HEK293 (cell line): ENCODE results near the gene PAX6.

Source experiments
- CTCF ChIA-PET: fragments of 350-600 bp; formaldehyde crosslinking; extraction: SDS; loops from one replicate; lab custom pipeline; 2021; ENCODE audit warnings: antibody characterized with exemption; lab: Yijun Ruan, JAX
- POLR2A ChIA-PET: fragments of 300-600 bp; formaldehyde crosslinking; extraction: SDS; loops from one replicate; lab custom pipeline; 2020; ENCODE audit warnings: antibody characterized with exemption, inconsistent platforms; lab: Yijun Ruan, JAX
- H3K27ac ChIP-seq: fragments of 200-500 bp; sonication (Bioruptor generic); 2 replicates; pipeline ENCODE4 v1.5.1; 2014; ENCODE audit warnings: low read depth, low read length, control low read depth, inconsistent platforms; ENCODE audit errors: extremely low read depth
- H3K36me3 ChIP-seq, 2 experiments: fragments of 200-500 bp in 1 of 2; sonication (Bioruptor generic) in 1 of 2; 1 replicate in 1 of 2; 2 replicates in 1 of 2; pipeline ENCODE4 v1.5.1; 2014 to 2017; ENCODE audit warnings: inconsistent platforms in 2 of 2, low read length in 2 of 2; ENCODE audit not compliant: control insufficient read depth in 2 of 2, insufficient read depth in 1 of 2
- H3K4me1 ChIP-seq: fragments of 200-500 bp; sonication (Bioruptor generic); 2 replicates; pipeline ENCODE4 v1.5.1; 2014; ENCODE audit warnings: mild to moderate bottlenecking, low read length, inconsistent platforms; ENCODE audit not compliant: control insufficient read depth, insufficient read depth
- H3K4me3 ChIP-seq: 2 replicates; pipeline ENCODE4 v1.5.1; 2011; ENCODE audit warnings: low read depth, mild to moderate bottlenecking, control low read depth, low read length, moderate library complexity
- H3K9me3 ChIP-seq: fragments of 200-500 bp; sonication (Bioruptor generic); 2 replicates; pipeline ENCODE4 v1.5.1; 2014; ENCODE audit warnings: low read depth, low read length, inconsistent platforms; ENCODE audit not compliant: control insufficient read depth, insufficient read depth
- EGR2 ChIP-seq: fragments of 450-650 bp; formaldehyde crosslinking; IDR thresholded peaks from 2 replicates; pipeline ENCODE4 v1.5.1; 2016; ENCODE audit warnings: low read depth, missing biosample characterization, missing genetic modification characterization
- KLF7 ChIP-seq: fragments of 450-650 bp; formaldehyde crosslinking; IDR thresholded peaks from 2 replicates; pipeline ENCODE4 v1.5.1; 2016; ENCODE audit warnings: missing biosample characterization, missing genetic modification characterization, borderline replicate concordance
- SP2 ChIP-seq: fragments of 450-650 bp; formaldehyde crosslinking; IDR thresholded peaks from 2 replicates; pipeline ENCODE4 v1.5.1; 2016; ENCODE audit warnings: missing biosample characterization, missing genetic modification characterization
- ZBTB1 ChIP-seq: fragments of 450-650 bp; formaldehyde crosslinking; IDR thresholded peaks from 2 replicates; pipeline ENCODE4 v1.5.1; 2016; ENCODE audit warnings: missing biosample characterization, missing genetic modification characterization
- ZBTB48 ChIP-seq: fragments of 450-650 bp; formaldehyde crosslinking; IDR thresholded peaks from 2 replicates; pipeline ENCODE4 v1.5.1; 2016; ENCODE audit warnings: missing biosample characterization, missing genetic modification characterization
- ZNF112 ChIP-seq: fragments of 450-650 bp; formaldehyde crosslinking; IDR thresholded peaks from 2 replicates; pipeline ENCODE4 v1.5.0; 2017; ENCODE audit warnings: missing biosample characterization, missing genetic modification characterization
- ZNF146 ChIP-seq: fragments of 450-650 bp; formaldehyde crosslinking; IDR thresholded peaks from 2 replicates; pipeline ENCODE4 v1.5.1; 2016; ENCODE audit warnings: missing biosample characterization, missing genetic modification characterization
- ZNF335 ChIP-seq: fragments of 450-650 bp; formaldehyde crosslinking; conservative IDR thresholded peaks from 2 replicates; pipeline ENCODE4 v1.5.1; 2016; ENCODE audit warnings: missing biosample characterization, missing genetic modification characterization
- ZNF596 ChIP-seq: fragments of 450-650 bp; IDR thresholded peaks from 2 replicates; pipeline ENCODE4 v1.5.0; 2018; ENCODE audit warnings: missing biosample characterization, mild to moderate bottlenecking, missing genetic modification characterization, moderate library complexity
- ZNF664 ChIP-seq: fragments of 450-650 bp; formaldehyde crosslinking; IDR thresholded peaks from 2 replicates; pipeline ENCODE4 v1.5.1; 2016; ENCODE audit warnings: missing biosample characterization, missing genetic modification characterization
- ZNF777 ChIP-seq: fragments of 450-650 bp; formaldehyde crosslinking; IDR thresholded peaks from 2 replicates; pipeline ENCODE4 v1.5.1; 2017; ENCODE audit warnings: missing biosample characterization, missing genetic modification characterization, borderline replicate concordance
- ZNF843 ChIP-seq: fragments of 450-650 bp; formaldehyde crosslinking; IDR thresholded peaks from 2 replicates; pipeline ENCODE4 v1.5.1; 2016; ENCODE audit warnings: missing biosample characterization, missing genetic modification characterization
- TF ChIP-seq, protein P1 (sequence below): fragments of 450-650 bp; formaldehyde crosslinking; IDR thresholded peaks from 2 replicates; pipeline ENCODE4 v1.5.1; 2016; ENCODE audit warnings: missing biosample characterization, missing genetic modification characterization
- TF ChIP-seq, protein P2 (sequence below): fragments of 450-650 bp; formaldehyde crosslinking; optimal IDR thresholded peaks from 2 replicates; pipeline ENCODE3; 2016; ENCODE audit warnings: missing biosample characterization, mild to moderate bottlenecking, missing genetic modification characterization
- TF ChIP-seq, protein P3 (sequence below): fragments of 450-650 bp; IDR thresholded peaks from 2 replicates; pipeline ENCODE4 v1.5.1; 2018; ENCODE audit warnings: missing biosample characterization, mild to moderate bottlenecking, missing genetic modification characterization

The PAX6 gene

DNA sequence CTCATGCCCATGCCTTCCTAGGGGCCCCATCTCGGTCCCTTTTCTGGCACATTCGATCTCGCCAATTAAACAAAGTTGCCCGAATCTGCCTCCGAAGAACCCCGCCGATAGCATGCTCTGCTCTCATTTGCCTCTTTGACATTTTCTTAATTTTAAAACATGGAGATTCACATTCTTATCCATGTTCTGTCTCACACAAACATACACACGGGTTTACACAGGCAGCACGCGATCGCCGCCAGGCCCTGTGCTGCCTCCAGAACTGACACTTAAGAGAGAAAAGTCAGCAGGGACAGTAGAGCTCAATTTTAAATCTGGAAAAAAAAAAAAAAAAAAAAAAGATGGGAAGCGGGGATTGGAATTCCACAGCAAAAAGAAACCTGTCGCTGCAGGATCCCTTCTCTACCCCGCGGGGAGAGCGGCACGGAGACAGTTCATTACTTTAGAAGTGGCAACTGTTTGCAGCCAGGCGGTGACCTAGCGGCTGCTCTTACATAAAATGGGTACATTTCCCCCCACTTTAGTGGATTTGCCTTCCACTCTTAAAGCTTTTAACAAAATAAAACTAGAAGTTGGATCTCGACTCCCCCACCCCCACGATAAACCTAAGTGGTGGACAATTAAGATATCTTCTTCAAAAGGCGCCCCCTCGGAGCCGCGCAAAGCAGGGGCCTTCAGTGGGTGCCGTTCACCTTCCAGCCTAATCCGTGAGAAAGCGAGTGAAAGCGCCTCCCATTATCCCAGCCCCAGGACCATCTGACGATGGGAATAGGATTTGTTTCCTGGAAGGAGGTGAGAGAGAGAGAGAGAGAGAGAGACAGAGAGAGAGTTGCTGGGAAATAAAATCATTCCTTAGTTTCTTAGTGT lies 13.7 kb downstream of the PAX6 start:
- Histone ChIP-seq H3K4me1 (no peaks in the 10 kb centered on the region), H3K9me3 (no peaks in the 10 kb centered on the region), H3K4me3 (no peak overlapping the region), H3K27ac (no peak overlapping the region), H3K36me3 (peaks cover 9 to 80% of the 10 kb centered on the region in 2 experiments)
- ChIA-PET CTCF (no interaction called here), POLR2A (interaction anchor here (0.6 kb wide), 1 partner anchor 12 kb away, joined by 5 read pairs; no protein-coding TSS in a partner anchor)
- TF ChIP-seq ZNF596 (tag by site-specific recombination) (peak; percentile 52; the same call in 1 of the 2 replicates), ZBTB48 (tag by site-specific recombination) (no peak)

DNA sequence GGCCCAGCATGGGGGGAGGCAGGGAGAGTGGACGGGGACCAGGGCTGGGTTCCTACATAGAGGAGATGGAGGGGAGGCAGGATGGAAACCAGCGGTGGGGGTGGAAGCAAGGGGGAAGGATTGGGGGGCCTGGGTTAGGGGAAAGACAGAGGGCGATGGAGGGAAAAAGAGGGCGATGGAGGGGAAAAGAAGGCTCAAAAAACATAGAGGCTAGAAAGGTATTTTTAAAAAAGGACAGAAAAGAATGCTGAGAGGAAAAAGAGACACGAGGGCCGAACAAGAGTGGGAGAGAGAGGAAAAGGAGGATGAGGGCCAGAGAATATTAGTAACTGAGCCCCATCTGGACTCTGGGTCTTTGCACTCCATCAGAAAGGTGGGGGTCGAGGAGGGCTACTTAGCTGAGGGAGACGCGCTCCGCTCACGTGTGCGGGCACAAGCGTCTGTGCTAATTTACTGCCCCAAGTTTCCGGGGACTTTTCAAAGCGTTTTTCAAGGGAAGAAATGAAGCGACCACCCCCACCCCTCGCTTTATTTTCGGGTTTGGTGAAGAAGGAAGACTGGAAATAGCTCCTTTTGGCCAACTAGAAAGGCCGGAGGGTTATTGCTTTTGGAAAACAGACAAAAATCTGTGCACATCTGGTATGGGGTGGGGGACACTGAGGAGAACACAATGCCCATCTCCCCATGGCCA lies 14.5 kb downstream of the PAX6 start:
- ChIA-PET POLR2A (interaction anchor here (0.6 kb wide), 1 partner anchor 11 kb away, joined by 5 read pairs; no protein-coding TSS in a partner anchor), CTCF (interaction anchor here (0.5 kb wide), 1 partner anchor 89 kb away, joined by 3 read pairs; no protein-coding TSS in a partner anchor)
- H3K4me3 ChIP-seq, result no peak overlapping the region
- peaks cover 9 to 87% of the 10 kb centered on the region in 2 experiments for H3K36me3 ChIP-seq
- H3K4me1 ChIP-seq, result no peaks in the 10 kb centered on the region
- no peak overlapping the region for H3K27ac ChIP-seq
- no peak for TF ChIP-seq ZNF664 (tag by site-specific recombination)
- TF ChIP-seq ZNF777, result no peak
- TF ChIP-seq ZBTB1 (tag by site-specific recombination), result no peak
- no peak for TF ChIP-seq ZNF112
- no peak for TF ChIP-seq ZNF335 (tag by site-specific recombination)
- TF ChIP-seq ZNF843 (tag by site-specific recombination), result no peak
- no peaks in the 10 kb centered on the region for H3K9me3 ChIP-seq

DNA sequence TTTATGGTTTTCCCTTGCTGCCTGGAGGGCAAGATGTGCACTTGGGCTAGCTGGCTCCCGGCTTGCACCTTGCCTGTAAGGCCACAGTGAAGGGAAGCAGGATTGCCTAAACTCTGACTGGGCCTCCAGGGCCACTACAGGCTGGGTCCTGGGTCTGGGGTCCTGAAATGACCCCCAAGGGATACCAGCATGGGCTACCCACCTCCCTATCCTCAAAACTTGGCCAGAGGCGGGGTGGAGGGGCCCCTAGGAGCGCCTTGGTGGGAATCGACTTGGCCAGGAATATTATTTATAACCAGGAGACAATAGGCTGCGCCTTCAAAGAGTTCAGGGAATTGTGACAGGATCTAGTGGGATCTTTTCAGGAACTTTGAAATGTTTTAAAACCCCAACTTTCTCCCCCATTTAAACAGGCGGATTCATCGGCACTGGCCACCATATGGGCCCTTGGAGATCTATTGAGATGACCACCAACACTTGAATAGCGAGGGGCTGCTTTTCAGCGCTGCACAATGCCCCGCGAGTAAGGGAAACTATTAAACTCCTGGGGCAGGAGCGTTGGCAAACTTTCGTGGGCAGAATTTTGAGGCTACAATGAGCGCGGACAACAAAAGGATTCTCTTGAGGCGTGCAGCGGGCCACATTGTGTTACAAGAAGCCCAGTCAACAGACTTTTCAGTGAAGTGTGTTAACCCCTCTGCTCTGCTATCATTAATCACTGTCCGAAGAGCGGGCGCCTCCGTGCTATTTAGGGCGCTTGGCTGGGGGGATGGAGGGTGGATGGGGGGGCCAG lies 15.2 kb downstream of the PAX6 start:
- ChIA-PET CTCF (interaction anchor here (0.5 kb wide), 1 partner anchor 90 kb away, joined by 3 read pairs; no protein-coding TSS in a partner anchor), POLR2A (no interaction called here)
- TF ChIP-seq, protein P1, sequence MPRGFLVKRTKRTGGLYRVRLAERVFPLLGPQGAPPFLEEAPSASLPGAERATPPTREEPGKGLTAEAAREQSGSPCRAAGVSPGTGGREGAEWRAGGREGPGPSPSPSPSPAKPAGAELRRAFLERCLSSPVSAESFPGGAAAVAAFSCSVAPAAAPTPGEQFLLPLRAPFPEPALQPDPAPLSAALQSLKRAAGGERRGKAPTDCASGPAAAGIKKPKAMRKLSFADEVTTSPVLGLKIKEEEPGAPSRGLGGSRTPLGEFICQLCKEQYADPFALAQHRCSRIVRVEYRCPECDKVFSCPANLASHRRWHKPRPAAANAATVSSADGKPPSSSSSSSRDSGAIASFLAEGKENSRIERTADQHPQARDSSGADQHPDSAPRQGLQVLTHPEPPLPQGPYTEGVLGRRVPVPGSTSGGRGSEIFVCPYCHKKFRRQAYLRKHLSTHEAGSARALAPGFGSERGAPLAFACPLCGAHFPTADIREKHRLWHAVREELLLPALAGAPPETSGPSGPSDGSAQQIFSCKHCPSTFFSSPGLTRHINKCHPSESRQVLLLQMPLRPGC (tag by site-specific recombination), result no peak
- TF ChIP-seq ZNF146 (tag by site-specific recombination), result no peak
- TF ChIP-seq SP2 (tag by site-specific recombination), result no peak
- TF ChIP-seq, protein P2, sequence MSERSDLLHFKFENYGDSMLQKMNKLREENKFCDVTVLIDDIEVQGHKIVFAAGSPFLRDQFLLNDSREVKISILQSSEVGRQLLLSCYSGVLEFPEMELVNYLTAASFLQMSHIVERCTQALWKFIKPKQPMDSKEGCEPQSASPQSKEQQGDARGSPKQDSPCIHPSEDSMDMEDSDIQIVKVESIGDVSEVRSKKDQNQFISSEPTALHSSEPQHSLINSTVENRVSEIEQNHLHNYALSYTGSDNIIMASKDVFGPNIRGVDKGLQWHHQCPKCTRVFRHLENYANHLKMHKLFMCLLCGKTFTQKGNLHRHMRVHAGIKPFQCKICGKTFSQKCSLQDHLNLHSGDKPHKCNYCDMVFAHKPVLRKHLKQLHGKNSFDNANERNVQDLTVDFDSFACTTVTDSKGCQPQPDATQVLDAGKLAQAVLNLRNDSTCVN (tag by site-specific recombination), result no peak
- no peak for TF ChIP-seq KLF7 (tag by site-specific recombination)
- TF ChIP-seq, protein P3, sequence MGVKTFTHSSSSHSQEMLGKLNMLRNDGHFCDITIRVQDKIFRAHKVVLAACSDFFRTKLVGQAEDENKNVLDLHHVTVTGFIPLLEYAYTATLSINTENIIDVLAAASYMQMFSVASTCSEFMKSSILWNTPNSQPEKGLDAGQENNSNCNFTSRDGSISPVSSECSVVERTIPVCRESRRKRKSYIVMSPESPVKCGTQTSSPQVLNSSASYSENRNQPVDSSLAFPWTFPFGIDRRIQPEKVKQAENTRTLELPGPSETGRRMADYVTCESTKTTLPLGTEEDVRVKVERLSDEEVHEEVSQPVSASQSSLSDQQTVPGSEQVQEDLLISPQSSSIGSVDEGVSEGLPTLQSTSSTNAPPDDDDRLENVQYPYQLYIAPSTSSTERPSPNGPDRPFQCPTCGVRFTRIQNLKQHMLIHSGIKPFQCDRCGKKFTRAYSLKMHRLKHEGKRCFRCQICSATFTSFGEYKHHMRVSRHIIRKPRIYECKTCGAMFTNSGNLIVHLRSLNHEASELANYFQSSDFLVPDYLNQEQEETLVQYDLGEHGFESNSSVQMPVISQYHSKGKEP (tag by site-specific recombination), result no peak
- TF ChIP-seq EGR2, result no peak
- Histone ChIP-seq H3K27ac (no peak overlapping the region), H3K9me3 (no peaks in the 10 kb centered on the region), H3K4me1 (no peaks in the 10 kb centered on the region), H3K36me3 (peaks cover 5 to 87% of the 10 kb centered on the region in 2 experiments), H3K4me3 (no peak overlapping the region)
